ENCODE data around the gene VWA8. TPM values are rescaled to one million over a fixed set of nuclear protein-coding genes. Genes with fewer than 3 reads are reported as not detected.
"Not testable (repeated sequence)": the region's sequence is repeated elsewhere in the genome, so short reads cannot be mapped to it uniquely, and the experiment has no call there.

The VWA8 gene
- total RNA-seq, 1 donor, result 33.2 TPM

DNA sequence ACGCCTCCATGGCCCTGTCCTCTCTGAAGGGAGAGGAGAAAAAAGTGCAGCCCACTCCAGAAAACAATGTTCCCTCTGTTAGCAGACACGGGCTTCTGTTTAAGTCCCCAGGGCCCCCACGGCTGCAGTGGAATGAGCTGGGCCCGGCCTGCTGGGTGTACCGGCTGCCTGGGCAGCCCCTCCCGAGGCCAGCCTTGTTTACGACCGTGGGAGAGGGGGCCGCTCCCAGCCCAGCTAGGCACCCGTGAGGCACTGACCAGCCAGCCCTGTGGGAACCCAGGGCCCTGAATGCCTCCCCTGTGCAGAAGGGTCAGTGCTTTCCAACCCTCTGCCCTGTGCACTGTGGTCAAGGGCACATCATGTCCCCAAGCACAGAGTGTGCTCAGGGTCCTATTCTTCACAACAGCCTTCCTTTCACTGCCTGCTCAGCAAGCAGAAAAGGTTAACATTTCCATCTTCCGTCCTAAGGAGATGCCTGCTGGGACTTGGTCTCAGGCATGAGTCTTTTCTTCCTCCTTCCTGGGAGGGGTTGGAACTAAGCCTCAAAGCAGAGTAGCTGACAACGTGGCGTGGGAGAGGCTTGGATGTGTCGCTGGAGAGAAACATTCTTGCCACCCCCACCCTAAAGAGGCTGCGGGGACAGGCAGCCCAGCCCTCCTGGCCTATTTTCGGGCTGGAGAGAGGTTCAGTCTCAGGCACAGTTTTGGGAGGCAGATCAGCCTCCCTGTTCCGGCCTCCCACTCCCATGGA lies 413.5 kb downstream of the VWA8 start:
- H3K4me3 ChIP-seq (ENCODE audit: low read depth, low read length), result no peak overlapping the region
- TF ChIP-seq, protein P1, sequence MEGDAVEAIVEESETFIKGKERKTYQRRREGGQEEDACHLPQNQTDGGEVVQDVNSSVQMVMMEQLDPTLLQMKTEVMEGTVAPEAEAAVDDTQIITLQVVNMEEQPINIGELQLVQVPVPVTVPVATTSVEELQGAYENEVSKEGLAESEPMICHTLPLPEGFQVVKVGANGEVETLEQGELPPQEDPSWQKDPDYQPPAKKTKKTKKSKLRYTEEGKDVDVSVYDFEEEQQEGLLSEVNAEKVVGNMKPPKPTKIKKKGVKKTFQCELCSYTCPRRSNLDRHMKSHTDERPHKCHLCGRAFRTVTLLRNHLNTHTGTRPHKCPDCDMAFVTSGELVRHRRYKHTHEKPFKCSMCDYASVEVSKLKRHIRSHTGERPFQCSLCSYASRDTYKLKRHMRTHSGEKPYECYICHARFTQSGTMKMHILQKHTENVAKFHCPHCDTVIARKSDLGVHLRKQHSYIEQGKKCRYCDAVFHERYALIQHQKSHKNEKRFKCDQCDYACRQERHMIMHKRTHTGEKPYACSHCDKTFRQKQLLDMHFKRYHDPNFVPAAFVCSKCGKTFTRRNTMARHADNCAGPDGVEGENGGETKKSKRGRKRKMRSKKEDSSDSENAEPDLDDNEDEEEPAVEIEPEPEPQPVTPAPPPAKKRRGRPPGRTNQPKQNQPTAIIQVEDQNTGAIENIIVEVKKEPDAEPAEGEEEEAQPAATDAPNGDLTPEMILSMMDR (IDR thresholded peaks at IDR 0.05; ENCODE audit: insufficient read depth, low read depth, low read length), result no peak
- DNase-seq (ENCODE audit: low read depth), result peak; percentile 39

- DNase-seq (ENCODE audit: low read depth), result peak; percentile 60
- TF ChIP-seq, protein P1 (IDR thresholded peaks at IDR 0.05; ENCODE audit: insufficient read depth, low read depth, low read length), result no peak
- H3K4me3 ChIP-seq (ENCODE audit: low read depth, low read length), result no peak overlapping the region
These were observed 414.3 kb downstream of the VWA8 start for GRCh38 chr13:41546372-41547190.

DNA sequence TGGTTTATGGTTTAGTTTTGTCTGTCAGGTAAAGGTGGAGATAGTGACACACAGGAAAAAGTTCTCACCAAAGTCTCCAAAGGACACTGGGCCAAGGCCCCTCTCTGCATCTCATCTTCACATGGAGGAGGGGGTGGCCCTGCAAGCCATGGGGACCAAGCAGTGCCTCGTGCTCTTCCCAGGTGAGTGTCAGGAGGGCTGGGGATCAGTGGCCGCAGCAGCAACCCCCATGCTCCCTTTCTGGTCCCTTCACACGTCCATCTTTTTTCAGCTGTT lies 415.5 kb downstream of the VWA8 start:
- H3K4me3 ChIP-seq (ENCODE audit: low read depth, low read length), result no peak overlapping the region
- no peak for DNase-seq (ENCODE audit: low read depth)
- TF ChIP-seq, protein P1 (IDR thresholded peaks at IDR 0.05; ENCODE audit: insufficient read depth, low read depth, low read length), result no peak

DNA sequence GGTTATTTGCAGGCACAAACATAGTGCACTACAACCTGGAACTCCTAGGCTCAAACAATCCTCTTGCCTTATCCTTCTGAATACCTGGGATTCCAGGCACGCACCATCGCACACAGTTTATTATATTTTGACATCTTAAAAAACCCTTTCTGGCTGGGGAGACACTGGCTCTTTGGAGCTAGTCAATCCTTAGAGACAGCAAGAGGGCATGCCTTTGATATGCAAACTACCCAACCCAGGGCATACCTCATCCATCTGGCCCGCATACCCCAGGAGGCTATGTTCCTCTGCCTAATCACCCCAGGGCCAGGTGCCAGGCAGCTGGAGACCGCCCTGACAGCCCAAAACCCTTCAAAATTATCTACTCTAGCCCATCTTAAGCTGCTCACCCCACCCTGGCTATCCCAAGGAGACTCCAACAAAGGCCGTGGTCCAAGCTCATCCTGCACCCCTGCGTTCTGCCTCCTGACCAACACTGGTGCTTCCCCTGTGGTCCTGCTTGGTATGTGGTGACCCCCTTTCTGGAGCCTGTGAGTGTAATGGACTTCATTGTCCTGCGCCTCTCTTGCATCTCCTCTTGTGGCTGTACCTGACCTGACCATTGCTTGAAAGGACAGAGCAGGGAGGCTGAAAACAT lies 417.1 kb downstream of the VWA8 start:
- TF ChIP-seq, protein P1 (IDR thresholded peaks at IDR 0.05; ENCODE audit: insufficient read depth, low read depth, low read length), result no peak
- H3K4me3 ChIP-seq (ENCODE audit: low read depth, low read length), result no peak overlapping the region
- DNase-seq (ENCODE audit: low read depth), result no peak

DNA sequence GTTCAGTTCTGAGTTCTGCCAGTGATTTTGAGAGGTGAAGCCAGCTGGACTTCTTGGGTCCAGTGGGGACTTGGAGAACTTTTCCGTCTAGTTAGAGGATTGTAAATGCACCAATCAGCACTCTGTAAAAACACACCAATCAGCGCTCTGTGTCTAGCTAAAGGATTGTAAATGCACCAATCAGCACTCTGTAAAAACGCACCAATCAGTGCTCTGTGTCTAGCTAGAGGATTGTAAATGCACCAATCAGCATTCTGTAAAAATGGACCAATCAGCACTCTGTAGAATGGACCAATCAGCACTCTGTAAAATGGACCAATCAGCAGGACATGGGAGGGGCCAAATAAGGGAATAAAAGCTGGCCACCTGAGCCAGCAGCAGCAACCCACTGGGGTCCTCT lies 418.1 kb downstream of the VWA8 start:
- not testable (repeated sequence) for H3K4me3 ChIP-seq (ENCODE audit: low read depth, low read length); DNase-seq (ENCODE audit: low read depth)

GRCh38 chr13:41542281-41542680 lies 418.6 kb downstream of the VWA8 start:
- no peak for DNase-seq (ENCODE audit: low read depth)
- H3K4me3 ChIP-seq (ENCODE audit: low read depth, low read length), result no peak overlapping the region
- TF ChIP-seq, protein P1 (IDR thresholded peaks at IDR 0.05; ENCODE audit: insufficient read depth, low read depth, low read length), result no peak
